ENCODE measurements around the gene SAMD4B.

Gene SAMD4B, protein sequence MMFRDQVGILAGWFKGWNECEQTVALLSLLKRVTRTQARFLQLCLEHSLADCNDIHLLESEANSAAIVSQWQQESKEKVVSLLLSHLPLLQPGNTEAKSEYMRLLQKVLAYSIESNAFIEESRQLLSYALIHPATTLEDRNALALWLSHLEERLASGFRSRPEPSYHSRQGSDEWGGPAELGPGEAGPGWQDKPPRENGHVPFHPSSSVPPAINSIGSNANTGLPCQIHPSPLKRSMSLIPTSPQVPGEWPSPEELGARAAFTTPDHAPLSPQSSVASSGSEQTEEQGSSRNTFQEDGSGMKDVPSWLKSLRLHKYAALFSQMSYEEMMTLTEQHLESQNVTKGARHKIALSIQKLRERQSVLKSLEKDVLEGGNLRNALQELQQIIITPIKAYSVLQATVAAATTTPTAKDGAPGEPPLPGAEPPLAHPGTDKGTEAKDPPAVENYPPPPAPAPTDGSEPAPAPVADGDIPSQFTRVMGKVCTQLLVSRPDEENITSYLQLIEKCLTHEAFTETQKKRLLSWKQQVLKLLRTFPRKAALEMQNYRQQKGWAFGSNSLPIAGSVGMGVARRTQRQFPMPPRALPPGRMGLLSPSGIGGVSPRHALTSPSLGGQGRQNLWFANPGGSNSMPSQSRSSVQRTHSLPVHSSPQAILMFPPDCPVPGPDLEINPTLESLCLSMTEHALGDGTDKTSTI

DNA sequence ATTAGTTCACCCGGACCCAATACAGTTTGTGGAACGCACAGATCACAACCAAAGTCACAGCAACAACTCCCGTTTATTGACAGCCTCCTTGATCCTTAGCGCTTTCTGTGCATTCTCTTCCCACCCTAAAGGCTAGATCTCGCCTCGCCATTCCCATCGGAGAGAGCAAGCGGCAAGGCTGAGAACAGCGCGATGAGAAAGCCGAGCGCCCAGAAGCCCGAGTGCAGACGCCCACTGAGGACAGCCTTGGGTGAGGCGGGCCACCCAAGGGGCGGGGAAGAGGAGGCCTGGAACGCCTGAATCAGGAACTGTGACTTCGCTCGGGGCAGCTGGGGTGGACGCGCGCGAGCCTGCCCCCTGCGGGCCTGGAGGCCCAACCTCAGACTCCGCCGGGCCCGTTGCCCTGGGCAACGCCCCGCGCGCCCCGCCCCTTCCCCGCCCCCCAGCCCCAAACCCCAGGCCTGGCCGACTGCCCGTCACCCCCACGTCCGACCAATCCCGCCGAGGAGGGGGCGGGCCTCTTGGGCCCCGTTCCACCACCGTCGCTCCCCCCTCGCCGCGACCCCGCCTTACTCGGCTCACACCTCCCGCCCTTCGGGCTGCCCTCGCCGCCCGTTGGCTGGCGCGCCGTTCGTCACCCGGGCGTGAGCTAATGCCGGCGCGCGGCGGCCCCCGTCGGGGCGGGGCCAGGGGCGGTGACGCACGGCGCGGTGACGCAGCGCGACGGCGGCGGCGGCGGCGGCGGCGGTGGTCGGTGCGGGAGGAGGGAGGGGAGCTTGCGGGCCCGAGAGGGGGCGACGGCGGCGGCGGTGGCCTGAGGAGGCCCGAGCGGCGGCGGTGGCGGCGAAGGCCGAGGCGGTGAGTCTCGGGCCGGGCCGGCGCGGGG, at the start of gene SAMD4B:
SAMD4B (plus strand) TSS at position 703 of the 886 bp plus-strand sequence. CDS start 14,473 bp downstream, outside the sequence.
- intact Hi-C loops (cut with DNase I), result loop anchor here (1.0 to 10.0 kb wide), 3 partner anchors 49 to 937 kb away; partner anchors contain the start of genes FAM98C, MED29, PAF1 and PLEKHG2
- DNase-seq, result peak; percentile 97 to 100 (median 98)

DNA sequence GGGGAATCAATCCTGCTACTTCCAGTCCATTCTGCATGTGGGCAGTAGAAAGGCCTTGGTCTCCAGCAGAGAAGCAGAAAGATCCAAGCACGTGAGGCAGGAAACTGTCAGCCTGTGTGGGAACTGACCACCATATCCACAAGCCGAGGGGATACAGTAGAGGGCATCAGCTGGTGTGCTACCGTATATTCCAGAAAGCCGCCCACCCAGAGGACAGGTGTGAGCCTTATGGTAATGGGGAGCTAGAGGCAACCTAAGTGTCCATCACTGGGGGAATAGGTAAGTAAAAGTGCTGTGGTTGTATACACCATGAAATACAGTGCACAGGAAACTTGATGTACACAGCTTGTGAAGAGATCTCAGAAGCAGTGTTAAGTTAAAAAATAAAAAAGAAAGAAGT, 48.8 kb upstream of the SAMD4B start:
- DNase-seq, result peak in 2 of 10 donors; percentile 3 to 12
- intact Hi-C loops (cut with DNase I), result no loop called here

DNA sequence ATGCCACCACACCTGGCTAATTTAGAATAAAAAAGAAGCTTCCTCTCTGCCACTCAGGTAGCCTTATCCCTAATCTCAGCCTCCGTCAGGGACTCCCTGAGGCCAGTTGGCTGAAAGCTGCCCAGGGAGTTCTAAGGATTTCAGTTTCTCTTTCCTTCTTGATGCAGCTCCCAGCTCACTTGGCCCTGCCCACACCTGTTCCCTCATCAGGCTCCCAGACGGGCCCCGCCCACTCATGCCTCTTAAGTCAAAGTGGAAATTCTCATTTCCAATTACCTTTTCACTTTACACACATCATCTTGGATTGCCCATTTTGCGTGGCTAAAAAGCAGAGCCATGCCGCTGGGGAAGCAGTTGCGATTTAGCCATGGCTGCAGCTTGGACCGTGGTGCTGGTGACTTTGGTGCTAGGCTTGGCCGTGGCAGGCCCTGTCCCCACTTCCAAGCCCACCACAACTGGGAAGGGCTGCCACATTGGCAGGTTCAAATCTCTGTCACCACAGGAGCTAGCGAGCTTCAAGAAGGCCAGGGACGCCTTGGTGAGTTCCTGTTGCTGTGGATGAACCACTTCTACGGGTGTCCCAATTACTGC, 46.1 kb upstream of the SAMD4B start, which contains the start of gene IFNL1:
IFNL1 (plus strand) TSS at position 353 of the 591 bp plus-strand sequence; CDS start at position 368, 15 bp downstream.
- intact Hi-C loops (cut with DNase I), result no loop called here
- DNase-seq, result peak in 2 of 10 donors; percentile 32 to 63

DNA sequence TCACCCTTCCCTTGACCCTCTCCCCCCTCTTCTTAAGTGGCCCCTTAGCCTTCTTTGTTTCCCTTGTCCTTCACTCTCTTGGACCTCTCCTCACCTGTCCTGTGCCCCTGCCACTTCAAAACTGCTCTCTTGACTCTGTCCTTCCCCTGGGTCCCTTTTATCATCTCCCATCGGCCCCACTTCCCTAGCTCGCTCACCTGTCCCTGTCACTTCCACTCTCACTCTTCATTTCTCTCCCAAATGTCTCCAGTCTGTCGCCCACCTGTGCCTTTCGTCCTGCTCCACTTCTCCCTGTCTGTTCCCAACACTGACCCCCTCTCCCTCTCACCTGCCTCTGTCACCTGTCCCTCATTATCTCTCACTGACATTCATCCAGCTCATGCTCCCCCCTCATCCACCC, 45.3 kb upstream of the SAMD4B start:
- peak in 2 of 10 donors; percentile 14 to 28 for DNase-seq
- intact Hi-C loops (cut with DNase I), result no loop called here

DNA sequence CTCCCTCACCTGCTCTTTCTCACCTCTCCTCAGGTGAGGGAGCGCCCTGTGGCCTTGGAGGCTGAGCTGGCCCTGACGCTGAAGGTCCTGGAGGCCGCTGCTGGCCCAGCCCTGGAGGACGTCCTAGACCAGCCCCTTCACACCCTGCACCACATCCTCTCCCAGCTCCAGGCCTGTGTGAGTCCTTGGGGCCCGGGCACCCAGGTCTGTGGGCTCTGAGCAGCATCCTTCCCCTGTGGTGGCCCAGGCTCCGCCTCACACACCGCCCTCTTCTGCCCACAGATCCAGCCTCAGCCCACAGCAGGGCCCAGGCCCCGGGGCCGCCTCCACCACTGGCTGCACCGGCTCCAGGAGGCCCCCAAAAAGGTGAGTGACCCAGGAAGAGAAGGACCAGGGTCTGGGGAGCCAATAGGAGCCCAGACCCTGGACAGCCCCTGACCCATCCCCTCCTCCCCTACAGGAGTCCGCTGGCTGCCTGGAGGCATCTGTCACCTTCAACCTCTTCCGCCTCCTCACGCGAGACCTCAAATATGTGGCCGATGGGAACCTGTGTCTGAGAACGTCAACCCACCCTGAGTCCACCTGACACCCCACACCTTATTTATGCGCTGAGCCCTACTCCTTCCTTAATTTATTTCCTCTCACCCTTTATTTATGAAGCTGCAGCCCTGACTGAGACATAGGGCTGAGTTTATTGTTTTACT, 44.1 kb upstream of the SAMD4B start:
- intact Hi-C loops (cut with DNase I), result no loop called here
- peak in 3 of 10 donors; percentile 5 to 75 (median 50) for DNase-seq

DNA sequence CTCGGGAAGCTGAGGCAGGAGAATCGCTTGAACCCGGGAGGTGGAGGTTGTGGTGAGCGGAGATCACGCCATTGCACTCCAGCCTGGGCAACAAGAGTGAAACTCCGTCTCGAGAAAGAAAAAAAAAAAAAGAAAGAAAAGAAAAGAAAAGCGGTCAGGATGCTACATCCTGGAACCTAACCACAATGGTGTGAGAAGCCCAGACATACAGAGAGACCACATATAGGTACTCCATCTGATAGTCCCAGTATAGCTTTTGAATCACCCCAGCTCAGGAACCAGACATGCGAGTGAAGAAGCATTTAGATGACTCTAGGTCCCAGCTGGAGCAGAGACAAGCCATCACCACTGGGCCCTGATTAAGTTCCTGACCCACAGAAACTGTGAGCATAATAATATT, 42.8 kb upstream of the SAMD4B start:
- intact Hi-C loops (cut with DNase I), result no loop called here
- peak in 2 of 10 donors; percentile 2 to 3 for DNase-seq

DNA sequence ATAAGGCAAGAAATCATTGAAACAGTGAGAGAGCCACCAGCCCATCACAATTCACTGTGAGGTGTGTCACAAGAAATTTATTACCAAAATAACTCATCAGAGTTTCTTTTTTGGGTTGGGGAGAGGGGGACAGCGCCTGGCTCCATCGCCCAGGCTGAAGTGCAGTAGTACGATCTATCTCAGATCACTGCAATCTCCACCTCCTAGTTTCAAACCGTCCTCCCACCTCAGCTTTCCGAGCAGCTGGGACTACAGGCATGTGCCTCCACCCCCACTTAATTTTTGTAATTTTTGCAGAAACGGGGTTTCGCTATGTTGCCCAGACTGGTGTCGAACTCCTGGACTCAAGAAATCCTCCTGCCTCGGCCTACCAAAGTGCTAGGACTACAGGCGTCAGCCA, 42.4 kb upstream of the SAMD4B start:
- DNase-seq, result peak in 2 of 10 donors; percentile 11 to 21
- intact Hi-C loops (cut with DNase I), result no loop called here

DNA sequence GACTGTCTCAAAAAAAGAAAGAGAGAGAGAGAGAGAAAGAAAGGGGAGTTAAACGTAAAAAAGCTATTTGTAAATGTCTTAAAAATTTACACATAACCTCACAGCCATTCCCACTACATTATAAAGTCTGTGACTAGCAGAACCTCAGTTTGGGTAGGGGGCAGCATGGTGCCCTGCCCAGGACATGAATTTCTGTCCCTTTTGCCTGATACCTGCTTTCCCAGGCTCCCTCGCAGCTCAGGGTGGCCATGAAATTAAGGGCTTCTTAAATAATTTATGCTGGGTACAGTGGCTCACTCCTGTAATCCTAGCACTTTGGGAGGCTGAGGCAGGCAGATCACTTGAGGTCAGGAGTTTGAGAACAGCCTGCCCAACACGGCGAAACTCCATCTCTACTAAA, 41.2 kb upstream of the SAMD4B start:
- peak in 2 of 10 donors; percentile 2 to 13 for DNase-seq
- intact Hi-C loops (cut with DNase I), result no loop called here

DNA sequence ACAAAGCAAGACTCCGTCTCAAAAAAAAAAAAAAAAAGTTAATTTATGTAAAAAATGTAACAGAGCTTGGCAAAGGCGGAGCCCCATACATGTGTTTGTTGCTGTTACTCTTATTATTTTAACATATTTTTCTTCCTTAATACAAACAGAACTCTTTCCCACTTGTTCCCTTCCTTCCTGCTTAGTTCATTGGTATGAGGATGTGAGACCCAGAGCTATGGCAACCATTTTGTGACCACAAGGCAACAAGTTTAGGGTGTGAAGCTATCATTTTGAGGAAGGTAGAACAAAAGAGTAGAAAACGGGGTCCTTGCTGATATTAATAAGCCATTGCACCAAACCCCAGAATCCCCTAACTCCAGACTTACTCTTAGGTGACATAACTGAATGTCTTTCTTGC, 40.7 kb upstream of the SAMD4B start:
- intact Hi-C loops (cut with DNase I), result no loop called here
- no peak for DNase-seq

DNA sequence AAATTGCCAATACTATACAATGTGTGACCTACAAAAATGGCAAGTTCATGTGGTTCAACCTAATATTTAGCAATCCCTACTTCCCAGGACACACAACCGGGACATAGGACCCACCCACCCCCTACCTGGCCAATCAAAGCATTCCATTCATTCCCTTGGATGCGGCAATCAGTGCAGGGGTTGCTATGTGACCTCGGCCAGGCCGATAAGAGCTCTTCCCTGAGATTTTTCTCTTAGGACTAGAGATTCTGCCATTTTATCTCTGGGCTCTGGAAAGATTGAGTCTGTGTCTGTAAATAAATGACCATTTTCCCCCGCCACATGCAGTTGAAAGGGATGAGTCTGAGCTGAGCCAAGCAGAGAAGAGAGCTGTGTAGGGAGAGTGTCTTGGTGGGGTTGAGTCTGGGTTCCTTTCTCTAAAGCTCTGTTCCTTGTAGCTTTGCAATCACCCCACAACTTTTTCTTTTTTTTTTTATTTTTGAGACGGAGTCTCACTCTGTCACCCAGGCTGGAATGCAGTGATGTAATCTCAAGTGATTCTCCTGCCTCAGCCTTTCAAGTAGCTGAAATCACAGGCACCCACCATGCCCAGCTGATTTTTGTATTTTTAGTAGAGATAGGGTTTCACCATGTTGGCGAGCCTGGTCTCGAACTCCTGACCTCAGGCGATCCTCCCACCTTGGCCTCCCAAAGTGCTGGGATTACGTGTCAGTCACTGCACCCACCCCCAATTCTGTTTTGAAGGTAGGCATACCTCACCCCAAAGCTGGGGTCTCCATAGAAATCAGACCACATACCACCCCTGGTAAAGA, 38.6 kb upstream of the SAMD4B start:
- intact Hi-C loops (cut with DNase I), result no loop called here
- DNase-seq, result peak in 1 of 10 donors; percentile 4

DNA sequence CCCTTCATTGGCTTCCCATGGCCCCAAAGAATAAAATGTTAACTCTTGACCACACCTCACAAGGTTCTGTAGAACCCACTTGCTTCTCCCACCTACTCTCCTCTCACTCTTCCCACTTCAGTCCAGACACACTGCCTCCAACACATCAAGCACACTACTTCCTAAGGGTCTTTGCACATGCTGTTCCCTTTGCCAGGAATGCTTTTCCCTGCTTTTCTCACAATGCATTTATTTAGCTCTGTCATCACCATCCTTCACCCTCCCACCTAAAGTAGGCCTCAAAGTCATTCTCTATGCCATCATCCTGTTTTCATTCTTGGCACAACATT, 38.1 kb upstream of the SAMD4B start:
- no peak for DNase-seq
- intact Hi-C loops (cut with DNase I), result no loop called here

DNA sequence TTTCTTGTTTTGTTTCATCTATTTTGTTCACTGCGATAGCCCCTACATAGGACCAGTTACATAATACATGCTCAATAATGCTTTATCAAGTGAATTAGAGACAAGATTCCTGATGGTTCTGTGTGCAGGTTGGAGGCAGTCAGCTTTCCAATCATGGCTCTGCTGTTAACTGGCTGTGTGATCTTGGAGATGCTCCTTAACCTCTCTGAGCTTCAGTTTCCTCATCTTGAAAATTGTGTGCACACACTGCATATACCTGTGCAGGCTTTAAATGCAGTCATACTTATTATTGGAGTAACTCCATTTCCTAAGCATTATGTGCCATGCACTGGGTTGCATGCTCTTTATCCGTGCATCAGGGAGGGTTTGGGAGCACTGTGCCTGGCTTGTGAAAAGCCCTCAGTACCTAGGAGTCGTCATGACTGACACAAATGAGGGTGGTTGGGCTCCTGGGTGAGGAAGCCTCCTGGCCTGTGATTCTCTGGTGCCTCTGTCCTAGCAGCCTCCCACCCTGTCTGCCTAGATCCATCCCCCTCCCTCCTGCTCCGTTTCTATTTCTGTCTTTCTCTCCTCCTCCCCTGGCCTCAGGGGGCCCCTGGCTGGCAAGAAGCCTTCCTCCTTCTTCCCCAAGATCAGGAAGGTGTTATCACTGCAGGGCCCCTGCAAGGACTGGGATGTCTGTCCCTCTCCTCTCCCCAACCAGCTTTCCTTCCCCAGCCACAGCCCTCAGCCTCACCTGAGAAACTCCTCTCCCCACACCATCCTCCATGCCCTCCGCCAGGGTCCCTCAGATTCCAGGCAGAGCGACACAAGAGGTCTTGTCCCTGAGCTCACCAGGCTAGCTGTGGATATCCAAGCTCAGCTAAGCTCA, 37.3 kb upstream of the SAMD4B start:
- peak in 2 of 10 donors; percentile 28 to 64 for DNase-seq
- intact Hi-C loops (cut with DNase I), result no loop called here

DNA sequence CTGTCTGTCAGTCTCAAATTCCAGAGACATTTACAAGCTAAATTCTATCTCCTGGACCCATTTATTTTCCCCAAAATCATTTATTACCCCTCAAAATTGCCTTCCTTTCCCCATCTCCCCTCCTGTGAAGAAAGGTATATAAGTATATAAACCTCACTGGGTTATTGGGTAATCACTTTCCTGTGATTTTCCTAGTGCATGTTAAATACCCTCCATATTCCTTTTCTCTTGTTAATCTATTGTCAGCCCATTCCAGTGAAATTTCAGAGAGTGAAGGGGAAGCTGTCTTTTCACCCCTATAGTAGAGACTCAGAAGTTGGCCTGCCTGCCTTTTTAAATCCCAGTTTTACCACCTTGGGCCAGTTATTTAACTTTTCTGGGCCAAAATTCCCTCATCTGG, 36.1 kb upstream of the SAMD4B start:
- DNase-seq, result no peak
- intact Hi-C loops (cut with DNase I), result no loop called here

DNA sequence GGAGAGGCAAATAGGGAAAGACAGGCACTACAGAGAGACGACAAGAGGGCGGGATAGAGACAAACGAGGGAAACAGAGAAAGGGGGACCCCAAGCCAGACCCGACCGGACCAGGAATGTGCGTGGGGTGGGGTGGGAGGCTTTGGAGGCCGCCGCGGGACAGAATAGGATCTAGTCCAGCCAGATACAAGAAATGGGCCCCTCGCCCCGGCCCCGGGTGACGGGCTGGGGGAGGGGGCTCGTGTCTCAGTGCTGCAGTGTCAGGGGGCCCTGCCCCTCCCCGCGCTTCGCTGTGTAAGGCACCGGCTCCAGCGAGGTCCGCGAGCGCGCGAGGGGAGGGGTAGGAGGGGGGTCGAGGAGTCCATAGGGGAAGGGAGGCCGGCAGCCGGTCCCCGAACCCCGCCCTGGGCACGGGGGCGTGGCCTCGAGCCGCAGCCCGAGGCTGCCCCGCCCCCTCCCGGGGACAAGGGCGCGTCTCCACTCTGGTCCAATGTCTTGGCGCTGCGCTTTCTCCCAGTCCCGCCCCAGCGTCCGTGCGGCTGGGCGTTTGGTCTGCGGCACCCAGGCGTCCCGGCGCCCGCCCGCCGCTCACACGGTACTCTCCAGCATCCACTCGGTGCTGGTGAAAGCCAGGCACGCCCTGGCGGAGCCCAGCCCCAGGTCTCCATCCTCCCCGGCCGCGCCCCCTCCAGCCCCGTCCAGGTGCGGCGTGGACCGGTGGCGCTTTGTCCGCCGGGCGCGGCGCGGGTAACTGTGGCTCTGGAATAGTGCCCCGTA, 35.0 kb upstream of the SAMD4B start:
- intact Hi-C loops (cut with DNase I), result no loop called here
- peak in 3 of 10 donors; percentile 59 to 76 (median 70) for DNase-seq

DNA sequence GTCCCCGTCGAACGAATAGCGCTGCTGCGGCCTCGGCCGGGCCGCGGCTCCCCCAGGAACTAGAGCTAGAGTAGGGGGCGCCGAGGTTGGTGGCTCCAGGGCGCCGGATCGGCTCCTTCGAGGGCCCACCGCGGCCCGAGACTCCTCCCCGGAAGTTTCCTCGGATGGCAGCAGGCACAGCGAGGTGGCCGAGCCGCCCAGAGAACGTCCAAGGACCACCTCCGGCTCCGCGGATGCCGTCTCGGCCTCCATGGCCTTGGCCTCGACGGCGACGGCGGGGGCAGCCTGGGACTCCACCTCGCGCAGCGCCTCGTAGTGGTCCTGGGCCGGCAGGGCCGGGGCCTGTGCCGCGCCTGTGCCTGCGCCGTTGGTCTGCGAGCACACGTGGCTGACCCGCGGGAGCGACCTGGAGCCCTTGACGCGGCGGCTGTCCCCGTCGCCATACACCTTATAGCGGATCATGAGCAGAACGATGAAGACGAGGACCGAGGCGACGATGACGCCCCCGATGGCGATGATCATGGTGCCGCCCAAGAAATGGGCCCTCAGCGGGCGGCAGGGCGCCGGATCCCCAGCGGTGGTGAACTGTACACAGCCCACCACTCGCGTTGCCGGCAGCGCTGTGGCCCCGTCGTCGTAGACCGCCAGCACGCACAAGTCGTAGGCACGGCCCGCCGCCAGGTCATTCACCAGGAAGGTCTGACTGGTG, 34.2 kb upstream of the SAMD4B start:
- peak in 2 of 10 donors; percentile 70 to 77 for DNase-seq
- intact Hi-C loops (cut with DNase I), result no loop called here
